ENCODE measurements around the gene FOS.
A peak's percentile ranks its signal among the peaks of the same experiment; 100 is the strongest.

FOS gene

DNA sequence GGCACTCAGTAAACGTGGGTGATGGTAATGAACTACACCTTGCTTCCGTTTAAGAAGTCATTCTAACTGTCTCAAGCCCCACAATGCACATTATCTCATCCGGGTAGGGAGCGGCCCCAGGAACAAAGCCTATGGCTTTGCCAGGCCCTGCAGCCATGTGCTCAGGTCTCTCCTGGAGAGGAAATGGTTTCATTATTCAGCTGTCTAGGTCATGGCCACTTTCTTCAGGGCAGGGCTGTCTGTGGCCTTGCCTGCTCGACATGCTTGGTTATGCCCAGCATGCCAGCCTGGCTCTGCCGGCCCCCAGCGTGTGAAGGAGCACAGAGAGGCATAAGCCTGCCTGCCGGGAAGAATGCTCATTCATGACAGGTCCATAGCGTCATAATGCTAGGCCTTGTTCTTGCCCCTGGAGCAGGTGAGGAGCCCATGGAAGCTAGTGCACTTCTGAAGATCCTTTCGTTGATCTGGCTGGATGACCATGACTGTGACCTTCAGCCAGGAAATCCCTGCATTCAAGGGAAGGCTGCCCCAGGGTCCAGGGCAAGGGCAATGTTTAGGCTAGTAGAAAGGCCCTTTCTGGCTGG lies 26.3 kb upstream of the FOS start:
- no peak for DNase-seq

DNA sequence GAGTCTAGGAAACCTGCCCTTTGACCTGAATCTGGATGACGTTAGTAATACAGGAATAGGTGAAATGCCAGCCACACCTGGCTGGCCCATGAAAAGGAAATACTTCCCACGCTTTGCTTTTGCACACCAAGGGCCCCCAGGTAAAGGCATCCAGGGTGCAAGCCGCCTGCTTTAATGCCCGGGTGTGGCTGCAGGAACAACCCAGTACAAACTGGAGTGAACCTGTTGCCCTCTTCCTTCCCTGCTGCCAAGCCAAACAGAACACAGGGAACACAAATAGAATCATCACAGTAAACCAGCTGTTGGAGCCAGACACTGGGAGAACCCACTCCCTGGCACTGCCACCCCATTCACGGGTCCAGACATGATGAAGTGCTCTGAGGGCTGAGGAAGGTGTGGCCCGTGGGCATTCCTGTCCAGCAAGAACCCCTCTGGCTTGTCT lies 24.2 kb upstream of the FOS start:
- no peak for DNase-seq

DNA sequence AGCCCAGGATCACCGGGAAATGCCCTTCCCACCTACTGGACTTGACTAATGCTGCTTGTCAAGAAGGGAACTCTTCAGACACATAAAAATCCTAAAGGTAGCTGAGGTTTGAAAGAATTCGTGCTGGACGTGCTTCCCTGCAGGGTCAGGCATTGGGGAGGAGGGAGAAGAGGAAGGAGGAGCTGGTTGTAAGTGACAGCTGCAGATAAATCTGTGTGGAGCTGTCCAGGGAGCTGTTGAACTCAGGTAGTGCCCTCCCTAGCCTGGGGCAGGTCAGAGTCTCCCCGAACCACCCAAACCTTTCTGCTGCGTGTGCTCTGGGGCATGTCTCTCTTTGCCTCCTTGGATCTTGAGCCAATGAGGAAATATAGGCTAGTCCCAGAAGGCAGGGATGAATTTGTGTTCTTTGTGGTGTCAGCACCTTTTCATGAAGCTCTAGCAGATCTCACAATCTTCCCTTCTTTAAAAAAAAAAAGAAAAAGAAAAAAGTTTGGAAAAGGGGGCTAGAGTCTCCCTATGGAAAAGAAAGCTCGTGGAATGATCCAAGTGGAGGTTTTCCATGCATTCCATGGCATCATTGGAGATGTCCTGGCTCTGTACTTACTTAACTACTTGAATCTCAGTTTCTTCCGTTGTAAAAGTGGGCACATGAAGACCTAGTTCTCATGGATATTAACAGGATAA lies 23.6 kb upstream of the FOS start:
- DNase-seq, result no peak

DNA sequence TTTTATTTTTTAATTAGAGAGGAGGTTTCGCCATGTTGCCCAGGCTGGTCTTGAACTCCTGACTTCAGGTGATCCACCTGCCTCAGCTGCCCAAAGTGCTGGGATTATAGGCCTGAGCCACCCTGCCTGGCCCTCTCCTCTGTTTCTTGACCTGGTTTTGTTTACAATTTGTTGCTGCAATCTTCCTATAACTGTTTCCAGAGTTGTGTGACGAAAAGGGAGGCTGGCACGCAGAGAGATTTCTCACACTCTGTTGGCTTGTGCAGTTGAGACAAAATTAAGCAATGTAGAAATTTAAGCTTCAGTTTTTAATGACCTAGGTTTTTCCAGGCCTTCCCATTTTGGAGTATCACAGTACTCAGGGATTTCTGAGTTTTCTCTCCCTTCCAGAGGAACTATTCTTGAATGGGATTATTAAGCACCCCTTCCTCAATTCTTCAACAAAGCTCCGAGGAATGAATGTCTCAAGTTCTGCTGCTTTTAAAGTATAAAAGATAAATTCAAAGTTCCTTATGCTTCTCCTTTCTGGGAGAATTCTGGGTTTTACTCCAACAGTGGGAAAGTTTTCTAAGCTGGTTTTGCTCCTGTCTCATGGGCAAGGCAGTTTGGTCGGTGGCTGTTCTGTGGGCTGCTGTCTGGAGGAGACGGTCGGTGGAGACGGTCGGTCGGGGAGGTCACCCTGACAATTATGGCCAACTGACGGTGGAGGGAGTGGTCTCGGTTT lies 20.4 kb upstream of the FOS start:
- peak in 1 of 2 experiments; percentile 8 for DNase-seq

DNA sequence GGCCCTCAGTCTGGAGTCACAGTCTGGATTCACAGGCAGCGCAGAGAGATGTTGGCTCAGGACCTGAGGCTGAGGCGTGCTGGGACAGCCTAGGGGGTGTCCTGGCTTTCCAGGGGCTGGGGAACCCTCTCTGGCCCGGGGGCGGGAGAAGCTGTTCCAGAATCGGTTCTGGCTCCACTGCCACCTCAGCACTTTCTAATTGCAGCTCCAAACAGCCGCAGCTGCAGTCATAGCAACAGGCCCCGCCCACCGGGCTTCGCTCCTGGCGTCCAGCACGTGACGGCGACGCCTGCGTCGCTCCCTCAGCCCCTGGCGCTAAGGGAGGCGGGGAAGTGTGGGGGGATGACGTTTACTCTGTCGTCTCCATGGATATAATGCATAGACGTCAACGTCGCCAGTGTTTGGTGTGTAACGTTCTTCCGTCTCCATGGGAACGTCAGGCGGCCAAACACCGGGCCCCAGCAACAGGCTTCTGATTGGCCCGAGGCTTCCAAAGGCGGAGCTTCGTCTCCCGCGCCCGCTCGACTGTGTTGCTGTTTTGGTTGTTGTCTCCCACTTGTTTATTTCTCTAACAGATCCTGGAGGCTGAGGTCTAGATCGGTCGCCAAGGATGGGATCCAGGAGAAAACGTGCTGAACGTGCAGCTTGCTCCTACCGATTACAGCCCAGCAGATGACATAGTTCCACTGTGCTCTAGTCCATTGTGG lies 19.7 kb upstream of the FOS start:
- DNase-seq, result peak; percentile 97 to 98

DNA sequence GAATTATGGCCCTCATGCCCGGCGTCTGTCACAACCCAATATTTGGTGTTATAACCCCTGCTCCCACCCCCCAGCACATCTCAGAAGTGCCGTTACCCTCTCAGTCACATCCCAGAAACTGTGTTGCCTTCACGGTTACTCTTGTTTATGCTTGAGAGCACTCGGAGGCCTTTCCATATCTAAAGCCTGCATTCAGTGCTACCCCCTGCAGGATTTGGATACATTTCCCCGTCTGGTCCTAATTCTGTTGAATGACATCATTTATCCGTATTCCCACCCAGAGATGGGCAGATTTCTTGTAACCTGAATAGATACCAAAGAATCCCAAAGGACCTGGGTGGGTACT lies 19.1 kb upstream of the FOS start:
- DNase-seq, result peak in 1 of 2 experiments; percentile 36

DNA sequence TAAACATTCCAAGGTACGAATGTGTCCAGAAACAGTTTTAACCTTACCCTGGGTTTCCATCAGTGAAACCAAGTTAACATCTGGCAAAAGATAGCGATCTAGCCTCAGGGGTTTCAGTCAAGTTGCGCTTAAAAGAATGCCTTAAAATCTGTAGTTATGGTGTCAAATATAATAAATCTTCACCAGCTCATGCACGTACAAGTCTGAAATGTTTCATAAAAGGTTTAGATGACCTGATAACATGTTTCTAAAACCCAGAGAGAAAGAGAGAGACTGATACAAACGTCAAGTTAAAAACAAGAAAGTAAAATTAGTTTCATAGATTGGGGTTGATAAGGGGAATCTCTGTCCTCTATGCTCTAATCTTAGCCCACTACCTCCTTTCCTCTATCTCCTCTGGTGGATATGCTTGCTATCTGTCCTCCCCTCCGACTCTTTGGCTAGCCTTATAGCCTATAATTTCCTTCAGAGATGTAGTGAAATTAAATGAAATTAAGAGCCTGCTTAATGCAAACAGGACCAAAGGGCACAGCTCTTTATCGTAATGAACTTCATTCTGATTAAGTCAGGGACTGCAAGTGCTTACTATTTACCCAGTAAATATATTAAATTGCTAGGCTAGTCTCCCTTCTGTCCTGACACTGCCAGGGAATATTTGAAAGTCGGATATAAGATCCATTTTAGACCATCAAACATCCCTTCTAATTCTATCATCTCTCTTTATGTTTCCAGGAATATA lies 18.4 kb upstream of the FOS start:
- DNase-seq, result no peak

DNA sequence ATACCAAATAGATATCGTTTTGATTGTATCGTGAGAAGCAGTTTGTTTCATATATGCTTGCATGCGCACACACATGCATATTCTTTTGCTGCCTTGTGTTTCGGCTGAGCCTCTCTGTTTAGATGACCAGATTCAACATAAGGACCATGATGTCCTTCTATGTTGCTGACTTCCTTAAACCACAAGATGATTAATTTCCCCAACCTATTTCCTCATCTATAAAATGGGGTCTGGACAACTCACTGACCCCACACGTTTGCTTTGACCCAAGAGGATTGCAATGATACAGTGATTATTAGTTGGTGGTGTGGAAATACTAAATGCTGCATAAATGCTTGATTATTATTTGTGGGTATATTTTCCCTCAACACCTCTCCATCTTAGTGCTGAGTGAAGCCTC lies 16.8 kb upstream of the FOS start:
- DNase-seq, result no peak

DNA sequence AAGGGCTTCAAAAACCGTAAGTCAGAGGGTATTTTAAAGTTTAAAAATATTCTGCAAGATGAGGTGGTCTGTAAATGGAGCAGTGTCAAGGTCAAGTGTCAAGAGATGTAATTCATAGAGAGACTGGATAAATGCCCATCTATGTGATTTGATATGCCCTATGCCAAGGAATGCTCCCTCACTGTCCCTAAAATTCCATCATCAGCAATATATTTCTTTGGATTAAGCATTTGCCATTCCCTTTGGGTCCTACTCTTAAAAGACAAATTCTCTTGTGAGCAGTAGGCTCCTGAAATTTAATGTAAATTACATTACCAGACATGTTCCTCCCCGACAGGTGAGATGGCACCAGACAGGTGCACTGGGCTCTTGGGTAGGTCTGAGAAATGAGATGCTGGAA lies 16.0 kb upstream of the FOS start:
- DNase-seq, result no peak

DNA sequence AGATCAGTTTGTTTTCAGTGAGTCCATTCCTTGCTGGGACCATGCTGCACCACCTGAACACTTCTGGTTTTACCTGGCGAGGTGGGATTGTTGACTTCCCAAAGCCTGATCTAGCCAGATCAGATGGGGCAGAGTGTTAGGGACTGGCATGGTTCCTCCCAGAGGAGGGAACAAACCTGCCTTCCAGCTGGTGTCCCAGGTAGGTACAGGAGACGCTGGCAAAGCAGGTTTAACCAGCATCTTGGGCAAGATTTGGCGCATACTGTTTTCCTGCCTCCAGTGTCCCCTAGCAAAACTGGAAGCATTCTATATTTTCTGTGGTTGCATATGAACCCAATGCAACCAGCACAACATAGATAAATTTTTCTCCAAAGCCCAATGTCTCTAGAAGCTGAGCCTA lies 14.6 kb upstream of the FOS start:
- no peak for DNase-seq

DNA sequence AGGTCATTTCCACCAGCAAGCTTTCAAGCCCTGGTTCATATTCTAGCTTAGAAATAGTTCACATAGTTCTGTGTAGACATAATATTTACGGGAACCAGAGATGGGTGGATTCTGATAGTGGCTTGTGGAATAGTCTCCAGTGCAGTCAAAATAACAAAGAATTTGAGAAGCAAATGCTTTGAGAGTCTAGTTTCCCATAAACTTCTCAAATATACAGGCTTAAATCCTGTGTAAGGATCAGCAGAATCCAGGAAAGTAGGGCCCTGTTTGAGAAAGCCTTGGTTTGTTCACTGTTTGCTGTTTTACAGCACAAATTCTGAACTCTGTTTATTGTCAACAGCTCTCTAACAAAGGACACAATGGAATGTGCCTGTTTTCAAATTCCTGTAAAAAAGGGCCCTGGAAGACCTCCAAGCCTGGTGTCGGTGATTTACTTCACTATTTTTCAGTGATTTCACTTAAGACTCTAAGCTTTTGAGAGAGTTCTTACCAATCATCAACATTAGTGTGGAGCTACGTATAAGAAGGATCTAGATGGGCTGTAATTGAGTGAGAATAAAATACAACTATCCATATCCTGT lies 11.4 kb upstream of the FOS start:
- DNase-seq, result no peak

DNA sequence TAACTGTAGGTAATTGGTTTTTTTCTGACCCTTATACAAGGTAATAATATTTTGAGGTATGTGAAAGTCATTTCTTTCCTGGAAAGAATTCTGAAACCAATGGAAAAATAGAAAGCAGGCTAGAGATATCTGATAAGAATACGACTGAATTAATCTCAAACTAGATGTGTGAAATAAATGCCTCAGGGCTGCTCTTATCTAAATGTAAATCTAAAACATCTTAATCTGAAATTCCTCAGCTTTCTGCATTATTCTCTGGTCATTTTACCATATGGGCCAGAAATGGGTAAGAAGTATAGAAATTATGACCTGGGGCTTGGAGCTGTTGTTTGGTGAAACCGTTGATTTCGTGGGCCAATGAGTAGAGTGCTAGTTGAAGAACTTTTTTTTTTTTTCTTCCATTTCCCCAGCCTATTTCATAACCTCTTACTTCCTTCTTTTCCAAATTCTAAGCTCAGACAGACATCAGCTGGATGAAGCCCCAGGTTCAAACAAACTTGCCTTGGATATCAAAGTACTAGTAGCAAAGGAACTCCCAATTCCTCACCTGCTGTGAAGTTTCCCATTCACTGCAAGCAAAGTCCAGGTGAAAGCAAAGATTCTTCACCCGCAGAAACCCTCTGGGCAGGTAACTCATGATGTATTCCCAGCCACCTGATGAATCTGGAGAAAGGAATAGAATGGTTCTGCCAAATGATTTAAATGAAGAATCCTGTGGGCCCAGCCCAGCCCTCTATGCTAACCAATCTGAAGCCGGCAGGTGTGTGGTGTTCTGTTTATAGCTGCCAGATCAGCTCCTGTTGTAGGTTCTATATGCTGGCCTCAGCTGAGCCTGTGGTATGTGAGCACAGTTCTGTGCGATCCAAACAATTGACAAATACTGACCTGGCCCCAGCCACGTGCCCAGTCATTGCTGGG lies 9.7 kb upstream of the FOS start:
- peak; percentile 88 to 91 for DNase-seq

DNA sequence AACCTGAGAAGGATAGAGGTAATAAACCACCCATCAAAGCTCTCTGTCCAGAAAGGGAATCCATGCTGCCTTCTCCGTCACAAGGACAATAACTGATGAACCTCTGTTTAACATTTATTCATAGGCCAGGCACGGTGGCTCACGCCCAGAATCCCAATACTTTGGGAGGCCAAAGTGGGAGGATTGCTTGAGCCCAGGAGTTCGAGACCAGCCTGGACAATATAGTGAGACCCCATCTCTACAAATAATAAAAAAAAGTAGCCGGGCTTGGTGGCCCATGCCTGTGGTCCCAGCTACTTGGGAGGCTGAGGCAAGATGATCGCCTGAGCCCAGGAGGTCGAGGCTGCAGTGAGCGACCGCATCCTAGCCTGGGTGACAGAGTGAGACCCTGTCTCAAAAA lies 7.1 kb upstream of the FOS start:
- DNase-seq, result no peak

DNA sequence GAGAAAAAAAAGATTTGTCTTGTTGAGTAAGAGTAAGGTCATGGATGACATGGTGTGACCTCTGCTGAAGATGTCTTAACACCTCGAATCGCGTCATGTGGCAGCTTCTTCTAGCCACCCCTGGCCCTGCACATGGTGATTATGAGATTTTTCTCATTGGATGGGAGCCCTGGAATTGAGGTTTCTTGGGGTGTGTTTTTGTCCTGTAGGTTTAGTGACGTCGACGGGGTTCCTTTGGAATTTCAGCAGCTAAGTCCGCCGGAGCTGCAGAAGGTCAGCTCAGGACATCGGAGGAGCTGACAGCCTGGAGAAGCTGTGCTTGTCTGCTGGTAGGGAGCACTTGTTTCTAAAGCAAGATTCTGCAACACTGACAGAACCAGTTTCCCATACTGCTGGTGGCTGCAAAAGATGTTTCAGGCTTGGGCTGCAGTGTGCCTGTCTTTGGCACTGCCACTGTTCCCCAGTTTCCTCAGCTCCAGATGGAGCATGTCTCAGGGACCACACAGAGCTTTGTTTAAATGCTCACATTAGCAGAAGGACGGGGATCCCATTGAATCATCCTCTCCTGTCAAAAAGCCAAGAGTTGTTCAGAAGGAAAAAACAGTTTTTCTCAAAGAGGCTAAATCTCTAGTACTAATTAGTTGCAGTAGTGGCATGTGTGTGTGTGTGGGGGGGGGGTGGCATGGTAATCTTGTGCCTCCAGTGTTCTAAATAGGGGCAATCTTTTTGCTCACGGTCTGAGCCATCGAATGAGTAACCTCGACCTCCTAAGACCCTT lies 5.2 kb upstream of the FOS start:
- no peak for DNase-seq

DNA sequence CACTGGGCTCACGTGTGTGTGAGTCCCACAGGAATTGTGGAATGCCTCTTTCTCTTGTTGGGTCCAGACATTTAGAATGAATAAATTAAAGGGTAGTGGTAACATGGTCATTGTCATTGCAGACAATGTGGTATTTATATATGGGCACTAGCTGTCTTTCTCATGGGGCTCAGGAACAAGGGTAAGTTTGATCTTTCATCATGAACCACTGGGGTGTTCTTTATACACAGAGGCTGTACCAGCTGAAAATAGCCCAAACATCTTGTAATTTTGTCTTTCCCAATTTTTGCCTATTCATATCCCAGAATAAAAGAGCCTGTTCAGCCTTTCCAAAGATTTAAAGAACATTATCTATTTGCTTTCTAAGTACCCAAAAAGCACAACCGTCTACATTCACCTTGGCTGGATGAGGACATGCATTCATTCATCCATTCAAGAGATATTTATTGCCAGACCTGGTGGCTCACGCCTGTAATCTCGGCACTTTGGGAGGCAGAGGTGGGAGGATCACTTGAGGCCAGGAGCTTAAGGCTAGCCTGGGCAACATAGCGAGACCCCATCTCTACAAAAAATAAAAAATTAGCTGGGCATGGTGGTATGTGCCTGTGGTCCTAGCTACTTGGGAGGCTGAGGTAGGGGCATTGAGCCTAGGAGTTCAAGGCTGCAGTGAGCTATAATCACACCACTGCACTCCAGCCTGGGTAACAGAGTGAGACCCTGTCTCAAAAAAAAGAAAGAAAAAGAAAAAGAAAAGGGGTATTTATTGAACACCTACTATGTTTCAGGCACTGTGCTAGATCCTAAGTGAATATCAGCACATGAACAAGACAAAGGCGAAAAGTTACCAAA lies 4.4 kb upstream of the FOS start:
- DNase-seq, result no peak

DNA sequence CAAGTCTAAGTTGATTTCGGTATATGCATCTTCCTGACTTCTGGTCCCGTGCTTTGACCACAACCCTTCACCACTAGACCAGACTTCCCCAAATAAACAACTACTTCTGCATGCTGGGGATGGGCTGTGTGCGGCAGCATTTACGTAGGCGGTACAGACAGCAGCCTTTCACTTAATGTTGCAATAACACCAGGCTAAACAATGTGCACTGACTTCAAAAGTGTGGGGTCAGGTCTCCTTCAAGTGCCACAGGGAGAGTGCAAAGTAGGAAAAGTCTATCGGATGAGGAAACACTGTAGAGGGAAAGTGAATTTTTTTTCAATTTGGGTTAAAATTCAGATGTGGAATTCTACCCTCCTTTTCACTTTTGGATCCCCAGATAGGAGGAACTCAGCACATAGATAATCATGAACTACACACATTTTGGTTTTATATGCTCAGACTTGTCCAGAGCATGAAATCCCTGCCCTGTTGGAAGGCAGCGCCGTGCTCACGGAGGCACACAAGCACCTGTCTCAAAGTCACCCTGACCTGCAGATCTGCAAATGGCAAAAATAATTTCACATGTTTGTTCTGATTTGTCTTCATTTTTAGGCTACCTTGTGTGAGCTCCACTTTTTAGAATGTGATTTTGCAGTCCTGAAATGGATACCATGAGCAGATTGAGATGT lies 3.6 kb upstream of the FOS start:
- DNase-seq, result peak; percentile 98 to 99

DNA sequence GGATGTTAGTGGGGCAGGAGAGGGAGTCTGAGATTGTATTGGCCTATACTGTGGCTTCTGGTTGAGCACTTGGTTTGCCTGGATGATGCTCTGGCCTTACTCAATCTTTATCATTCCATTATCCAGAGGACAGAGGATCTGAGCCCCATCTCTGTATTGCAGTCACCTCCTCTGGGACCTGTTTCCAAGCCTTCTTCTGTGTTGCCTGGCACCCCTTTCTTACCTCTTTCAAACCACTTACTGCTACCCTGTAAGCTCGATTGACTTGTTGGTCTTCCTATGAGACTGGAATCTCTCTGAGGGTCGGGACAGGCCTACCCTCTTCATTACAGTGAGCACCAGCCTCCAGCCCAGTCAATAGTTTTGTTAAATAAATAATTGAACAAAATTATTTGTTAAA lies 3.0 kb upstream of the FOS start:
- no peak for DNase-seq

DNA sequence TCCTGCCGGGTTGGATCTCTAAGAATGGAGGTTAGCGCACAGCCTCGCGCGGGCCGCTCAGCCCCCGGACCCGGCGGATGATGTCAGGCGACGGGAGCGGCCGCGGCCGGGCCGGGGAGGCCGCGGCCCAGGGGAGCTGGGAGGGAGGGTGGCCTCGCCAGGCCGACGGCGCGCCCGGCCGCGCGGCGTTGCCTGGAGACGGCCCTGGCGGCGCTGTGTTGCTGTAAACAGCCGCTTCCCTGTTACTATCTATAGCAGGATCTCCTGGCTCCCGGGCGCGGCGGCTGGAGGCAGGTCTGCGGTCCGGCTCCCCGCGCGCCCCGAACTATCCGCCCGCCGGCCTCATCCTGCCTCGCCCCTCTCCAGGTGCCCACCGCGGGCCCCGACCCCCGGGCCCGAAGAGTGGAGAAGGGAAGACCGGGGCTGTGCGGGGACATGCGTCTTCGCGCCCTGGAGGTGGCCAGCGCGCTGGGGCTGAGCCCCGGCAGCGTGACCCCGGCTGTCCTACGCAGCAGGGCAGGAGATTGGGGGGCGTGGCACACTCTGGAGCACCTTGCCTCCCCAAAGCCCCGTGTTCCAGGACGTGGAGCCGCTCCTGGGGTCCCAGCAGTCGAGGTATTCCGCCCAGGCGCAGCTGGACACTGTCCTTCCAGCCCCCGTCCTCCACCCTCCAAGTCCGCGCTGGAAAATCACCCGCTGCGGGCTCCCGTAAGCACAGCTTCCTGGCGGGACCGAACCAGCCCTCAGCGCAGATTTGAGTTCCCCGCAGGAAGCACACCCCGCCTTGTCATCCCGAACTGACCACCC lies 1.4 kb upstream of the FOS start:
- peak; percentile 70 to 71 for DNase-seq
